Regular cardiac myocyte (primary cell): ENCODE data around the gene TP73. TPM values are rescaled to one million over a fixed set of nuclear protein-coding genes. Genes with fewer than 3 reads are reported as not detected.

Experiments
- total RNA-seq: library from RNA; depleted of rRNA; stranded (reverse); fragments of >200 nt; gene quantifications from 2 replicates; pipeline ENCODE4 v1.2.3, GENCODE V29; 2014

Gene TP73
- not detected in 2 replicates for total RNA-seq

DNA sequence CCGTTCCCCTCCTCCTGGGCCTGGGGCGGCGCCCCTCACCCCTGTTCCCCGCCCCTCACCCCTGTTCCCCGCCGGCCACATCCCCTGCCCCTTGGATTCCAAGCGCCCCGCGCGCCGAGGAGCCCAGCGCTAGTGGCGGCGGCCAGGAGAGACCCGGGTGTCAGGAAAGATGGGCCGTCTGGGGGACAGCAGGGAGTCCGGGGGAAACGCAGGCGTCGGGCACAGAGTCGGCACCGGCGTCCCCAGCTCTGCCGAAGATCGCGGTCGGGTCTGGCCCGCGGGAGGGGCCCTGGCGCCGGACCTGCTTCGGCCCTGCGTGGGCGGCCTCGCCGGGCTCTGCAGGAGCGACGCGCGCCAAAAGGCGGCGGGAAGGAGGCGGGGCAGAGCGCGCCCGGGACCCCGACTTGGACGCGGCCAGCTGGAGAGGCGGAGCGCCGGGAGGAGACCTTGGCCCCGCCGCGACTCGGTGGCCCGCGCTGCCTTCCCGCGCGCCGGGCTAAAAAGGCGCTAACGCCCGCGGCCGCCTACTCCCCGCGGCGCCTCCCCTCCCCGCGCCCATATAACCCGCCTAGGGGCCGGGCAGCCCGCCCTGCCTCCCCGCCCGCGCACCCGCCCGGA is at the start of gene TP73:
TP73 (plus strand) TSS at position 587 of the 618 bp plus-strand sequence. CDS start 29,850 bp downstream, outside the sequence.

DNA sequence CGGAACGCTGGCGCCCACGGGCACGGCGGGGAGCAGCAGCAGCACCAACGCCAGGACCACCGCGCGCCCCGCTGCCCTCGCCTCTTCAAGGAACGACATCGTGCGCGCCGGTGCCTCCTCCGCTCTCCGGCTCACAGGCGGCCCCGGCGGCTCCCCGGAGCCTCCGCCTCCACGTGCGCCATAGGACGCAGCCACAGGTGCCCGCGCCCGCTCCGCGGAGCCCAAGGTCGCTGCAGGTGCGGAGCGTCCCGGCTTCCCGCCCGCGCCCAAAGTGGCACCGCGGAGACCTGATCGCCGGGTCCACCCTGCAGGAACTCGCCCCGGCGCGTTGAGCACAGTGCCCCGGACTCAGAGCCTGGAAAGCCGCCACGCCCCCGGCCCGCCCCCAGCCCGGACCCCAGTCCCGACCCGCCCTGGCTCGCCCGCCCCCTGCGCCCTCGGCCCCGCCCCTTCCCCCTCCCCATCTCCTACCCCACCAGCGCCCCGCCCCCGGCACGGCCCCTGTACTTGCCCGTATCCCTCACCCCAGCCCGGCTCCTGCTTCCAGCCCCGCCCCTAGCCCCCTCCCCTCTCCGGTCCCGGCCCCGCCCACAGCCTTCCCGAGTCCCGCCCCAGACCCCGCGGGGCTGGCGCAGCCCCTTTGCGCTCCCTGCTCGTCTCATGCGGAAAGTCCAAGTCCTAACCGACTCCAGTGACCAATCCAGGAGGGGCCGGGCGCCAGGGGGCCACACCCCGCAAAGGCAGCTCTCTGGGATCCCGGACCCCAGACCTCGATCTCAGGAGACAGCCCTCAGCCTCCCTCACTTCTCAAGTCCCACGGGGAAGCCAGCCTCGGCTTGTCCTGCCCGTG is 40.9 kb upstream of the TP73 start, which contains the start of gene MEGF6:
MEGF6 (minus strand) TSS at position 339 of the 850 bp plus-strand sequence; CDS start at position 99, 240 bp downstream.

DNA sequence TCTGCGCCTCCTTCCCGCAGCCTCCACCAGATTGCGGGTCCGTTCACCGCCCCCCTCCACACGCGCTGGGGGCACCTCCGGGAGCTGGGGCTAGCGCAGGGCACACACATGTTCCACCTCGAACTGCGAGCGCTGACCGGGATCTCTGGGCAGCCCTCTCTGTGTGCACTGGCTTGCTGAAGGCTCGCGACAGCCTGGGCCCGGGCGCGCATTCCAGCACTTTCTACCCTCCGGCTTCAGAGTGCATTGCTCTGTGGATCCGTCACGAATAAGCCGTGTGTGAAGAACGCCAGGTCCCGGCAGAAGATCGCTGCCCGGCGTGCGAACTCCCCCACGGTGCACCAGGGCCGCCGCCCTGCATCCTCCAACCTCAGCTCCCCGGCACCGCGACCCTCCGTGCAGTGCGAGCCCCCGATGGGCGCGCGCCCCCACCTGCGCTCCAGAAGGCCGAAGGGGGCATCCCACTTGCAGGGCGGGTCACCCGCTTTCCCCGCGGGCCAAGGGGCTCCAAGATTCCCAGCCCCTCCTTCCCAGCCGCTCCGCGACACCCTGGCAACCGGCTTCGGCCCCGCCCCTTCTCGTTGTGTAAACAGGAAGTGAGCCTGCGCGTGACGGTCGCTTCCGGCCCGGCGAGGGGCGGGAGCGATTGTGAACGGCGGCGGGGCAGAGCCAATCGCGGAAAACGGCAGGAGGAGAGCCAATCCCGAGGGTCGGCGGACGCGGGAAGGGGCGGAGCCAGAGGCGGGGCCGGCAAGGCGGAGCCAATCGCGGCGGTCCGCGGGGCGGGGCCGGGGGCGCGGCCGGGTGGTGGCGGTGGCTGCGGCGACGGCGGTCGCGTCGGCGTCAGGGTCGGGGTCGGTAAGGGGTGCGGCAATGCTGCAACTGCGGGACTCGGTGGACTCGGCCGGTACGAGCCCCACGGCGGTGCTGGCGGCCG is 27.8 kb upstream of the TP73 start, which contains the start of gene TPRG1L:
TPRG1L (plus strand) TSS at position 816 of the 937 bp plus-strand sequence; CDS start at position 874, 58 bp downstream.

DNA sequence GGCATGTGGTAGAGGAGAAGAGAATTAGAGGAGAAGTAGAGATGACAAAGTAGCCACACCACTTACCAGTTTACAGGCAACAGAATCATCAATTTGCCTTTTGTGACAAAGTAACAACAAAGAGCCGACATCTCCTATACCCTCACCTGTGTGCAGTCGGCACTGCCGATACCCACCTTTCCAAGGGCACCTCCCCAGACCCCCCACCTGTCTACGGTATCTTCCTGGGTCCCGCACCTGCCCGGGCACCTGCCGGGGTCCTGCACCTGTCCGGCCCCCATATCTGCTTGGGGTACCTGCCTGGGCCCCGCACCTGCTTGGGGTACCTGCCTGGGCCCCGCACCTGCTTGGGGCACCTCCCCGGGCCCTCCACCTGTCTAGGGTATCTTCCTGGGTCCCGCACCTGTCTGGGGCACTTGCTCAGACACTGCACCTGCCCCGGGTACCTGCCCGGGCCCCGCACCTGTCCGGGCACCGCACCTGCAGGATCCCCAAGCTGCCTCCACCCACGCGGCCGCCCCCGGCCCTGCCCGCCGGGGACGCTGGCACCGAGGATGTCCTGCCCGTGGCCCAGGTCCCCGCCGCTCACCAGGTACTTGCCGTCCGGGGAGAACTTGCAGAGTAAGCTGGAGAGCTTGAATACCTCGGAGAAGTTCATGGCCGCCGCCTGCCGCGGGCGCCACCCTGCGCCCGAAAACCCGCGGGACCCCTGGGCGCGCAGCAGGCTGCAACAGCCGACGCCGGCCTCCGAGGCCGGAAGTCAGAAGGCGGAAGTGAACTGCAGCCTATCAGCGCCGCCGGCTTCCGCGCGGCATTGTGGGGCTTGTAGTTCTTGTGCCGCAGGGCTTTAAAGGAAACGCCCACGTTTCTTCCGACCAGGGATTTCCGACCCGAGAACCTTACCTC is 2.7 kb upstream of the TP73 start, which contains the start of gene WRAP73:
WRAP73 (minus strand) TSS at position 762 of the 906 bp plus-strand sequence; CDS start at position 658, 104 bp downstream.

DNA sequence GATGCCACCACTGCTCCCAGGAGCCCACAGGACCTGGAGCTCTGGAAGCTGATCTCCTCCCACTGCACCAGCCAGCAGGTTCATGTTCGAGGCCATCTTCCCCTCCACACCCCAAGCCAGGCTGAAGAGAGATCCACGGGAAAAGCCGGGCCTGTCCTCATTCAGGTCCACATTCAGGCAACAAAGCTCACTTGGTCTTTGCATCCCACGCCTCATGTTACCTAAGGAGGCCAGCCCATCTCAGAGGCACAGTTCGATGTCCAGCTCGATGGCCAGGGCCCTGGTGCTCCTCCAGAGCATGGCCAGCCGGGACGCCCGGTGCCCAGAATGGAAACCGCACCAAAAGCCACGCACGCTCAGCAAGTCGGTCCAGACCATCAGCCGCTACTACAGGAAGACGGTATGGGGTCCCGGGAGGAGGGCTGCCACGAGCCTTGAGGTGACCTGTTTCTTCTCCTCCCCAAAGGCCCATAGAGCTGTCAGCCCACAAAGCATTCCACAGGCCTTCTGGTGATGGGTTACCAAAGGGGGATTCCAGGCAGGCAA is 100.2 kb downstream of the TP73 start, which contains the start of gene CCDC27:
CCDC27 (plus strand) TSS at position 51 of the 546 bp plus-strand sequence; CDS start at position 83, 32 bp downstream.

DNA sequence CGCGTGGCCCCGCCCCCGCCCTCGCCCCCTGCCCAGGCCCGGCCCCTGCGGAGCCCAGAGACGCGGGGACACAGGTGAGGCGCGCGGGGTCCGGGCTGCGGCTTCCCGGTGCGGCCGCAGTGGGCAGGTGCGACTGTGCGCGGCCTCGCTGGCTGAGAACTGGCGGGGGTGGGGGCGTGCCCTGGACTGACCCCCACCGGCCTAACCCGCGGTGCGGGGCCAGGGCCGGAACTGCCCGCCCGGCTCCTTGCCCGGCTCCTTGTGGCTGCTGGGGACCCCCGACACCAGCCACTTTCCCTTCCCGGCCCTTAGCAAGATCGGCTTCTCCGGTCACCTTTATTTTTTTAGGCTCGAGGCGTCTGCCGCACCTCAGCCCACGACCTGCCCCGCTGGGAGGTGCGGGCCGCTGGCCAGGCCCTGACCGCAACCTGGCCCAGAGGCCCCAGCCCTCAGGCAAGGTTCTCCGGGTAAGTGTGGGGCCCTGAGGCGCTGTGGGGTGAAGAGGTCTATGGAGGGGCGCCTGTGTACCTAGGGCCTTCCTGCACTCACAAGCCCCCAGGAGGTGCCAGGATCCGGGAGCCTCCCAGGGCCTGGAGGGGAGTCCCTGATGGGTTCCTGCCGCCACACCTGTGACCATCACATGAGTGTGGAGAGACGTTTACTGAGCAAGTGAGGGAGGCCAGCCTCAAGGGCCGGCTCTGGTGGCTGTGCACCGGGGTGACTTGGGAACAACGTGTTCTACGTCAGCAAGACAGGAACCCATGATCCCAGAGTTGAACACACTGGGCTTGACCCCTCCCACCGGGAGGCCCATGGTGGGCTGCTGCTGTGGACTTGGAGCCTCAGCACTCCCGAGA is 120.6 kb downstream of the TP73 start, which contains the start of gene SMIM1:
SMIM1 (plus strand) TSS at position 35 of the 857 bp plus-strand sequence. CDS start 2,625 bp downstream, outside the sequence.

Other genes with a start within 250 kb of the TP73 start
- 0.28 and 0.38 TPM in 2 replicates for gene ARHGEF16, start 197.9 kb upstream of the TP73 start, total RNA-seq
- gene MEGF6, start 41.0 kb upstream of the TP73 start, total RNA-seq = 9.4 and 38.9 TPM in 2 replicates
- 20.0 and 37.0 TPM in 2 replicates for gene TPRG1L, start 27.5 kb upstream of the TP73 start, total RNA-seq
- gene WRAP73, start 2.4 kb upstream of the TP73 start, total RNA-seq = 12.4 and 16.7 TPM in 2 replicates
- gene CCDC27, start 99.9 kb downstream of the TP73 start, total RNA-seq = not detected in 2 replicates
- 1.4 TPM in 1 of 2 replicates, not detected in the other for gene SMIM1, start 120.2 kb downstream of the TP73 start, total RNA-seq
- gene LRRC47, start 144.0 kb downstream of the TP73 start, total RNA-seq = 36.6 and 50.4 TPM in 2 replicates
- gene CEP104, start 204.7 kb downstream of the TP73 start, total RNA-seq = 13.8 and 17.8 TPM in 2 replicates
- 4.8 and 10.5 TPM in 2 replicates for gene DFFB, start 205.0 kb downstream of the TP73 start, total RNA-seq
- gene C1orf174, start 247.8 kb downstream of the TP73 start, total RNA-seq = 29.6 and 56.7 TPM in 2 replicates